Measurements from ENCODE around the gene TMEM94. TPM values are rescaled to one million over a fixed set of nuclear protein-coding genes. Genes with fewer than 3 reads are reported as not detected.

Gene TMEM94
- total and polyA plus RNA-seq, 2 of the 8 experiments (the other 6 are each of a cell fraction or from before 2014, with no cell fraction given), result 54.8 to 69.9 TPM

DNA sequence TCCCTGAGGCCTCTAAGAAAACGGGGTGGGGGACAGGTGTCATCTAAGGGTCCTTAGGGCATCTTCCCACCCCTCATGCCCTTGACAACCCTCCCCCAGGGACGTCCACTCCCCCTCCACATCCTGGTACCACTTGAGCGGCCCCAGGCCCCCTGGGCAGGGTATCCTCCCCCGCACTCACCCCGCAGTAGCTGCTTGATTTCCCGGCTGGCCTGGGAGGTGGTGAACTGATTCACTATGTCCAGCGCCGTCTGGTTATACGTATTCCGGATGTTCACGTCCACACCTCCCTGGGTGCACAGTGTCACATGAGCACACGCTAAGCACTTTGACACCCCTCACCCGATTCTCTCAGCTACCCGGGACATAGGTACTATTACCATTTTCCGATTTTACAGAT lies 49.2 kb downstream of the TMEM94 start:
- no peak overlapping the region for H2BK120ac ChIP-seq (replicated peaks; ENCODE audit: low read depth, low read length)
- CTCF ChIA-PET (ENCODE audit: partially characterized antibody), result interaction anchor here (0.9 to 8.2 kb wide), 20 partner anchors 8 to 240 kb away, joined by 3 to 67 read pairs (median 6); partner anchors contain the start of genes TMEM94 and TSEN54
- POLR2A ChIA-PET (ENCODE audit: partially characterized antibody), result interaction anchor here (1.2 to 1.7 kb wide), 3 partner anchors 8 to 9 kb away, joined by 3 to 7 read pairs (median 5); no protein-coding TSS in a partner anchor
- TF ChIP-seq MAFK (IDR thresholded peaks at IDR 0.05; ENCODE audit: low read depth, low read length) (no peak), RNF2 (IDR thresholded peaks at IDR 0.05; ENCODE audit: borderline replicate concordance, low read depth, low read length, missing control alignments, poor library complexity, severe bottlenecking) (no peak), BACH1 (IDR thresholded peaks at IDR 0.05; ENCODE audit: low read length) (no peak), PHF8 (conservative IDR thresholded peaks at IDR 0.05; ENCODE audit: low read depth, low read length) (no peak), RFX5 (IDR thresholded peaks at IDR 0.05; ENCODE audit: borderline replicate concordance, low read depth, low read length) (no peak), SIN3A (conservative IDR thresholded peaks at IDR 0.05 in 1 of 2, IDR thresholded peaks at IDR 0.05 in 1 of 2; ENCODE audit: low read depth in 1 of 2, low read length in 2 of 2) (no peak)

More for the DNA sequence above, 49.2 kb downstream of the TMEM94 start:
- Histone ChIP-seq H3K23ac (ENCODE audit: insufficient read length) (no peak overlapping the region), H2AFZ (ENCODE audit: low read length) (no peak overlapping the region), H3K9me3 (ENCODE audit: insufficient read depth in 2 of 2, low read depth in 1 of 2, low read length in 1 of 2) (no peaks in the 10 kb centered on the region), H3K4me3 (ENCODE audit: extremely low read depth in 1 of 4, insufficient read depth in 2 of 4, low read depth in 3 of 4, low read length in 4 of 4) (no peak overlapping the region), H2BK20ac (ENCODE audit: low read length) (no peak overlapping the region), H3K4me2 (ENCODE audit: insufficient read depth in 1 of 2, low read depth in 2 of 2, low read length in 2 of 2) (no peak overlapping the region), H4K5ac (ENCODE audit: insufficient read length, low read depth, low read length) (no peak overlapping the region), H3K79me1 (ENCODE audit: low read depth, low read length) (no peaks in the 10 kb centered on the region), H3K56ac (replicated peaks; ENCODE audit: insufficient read length, low read depth, low read length) (no peak overlapping the region), H2AK5ac (ENCODE audit: low read depth, low read length) (no peak overlapping the region), H4K8ac (ENCODE audit: extremely low read depth, insufficient read depth, low read length) (no peak overlapping the region), H3K4ac (replicated peaks; ENCODE audit: insufficient read length, low read depth, low read length) (no peak overlapping the region), H4K20me1 (replicated peaks in 1 of 2; ENCODE audit: control insufficient read depth in 1 of 2, insufficient read depth in 2 of 2, low read length in 2 of 2) (peaks cover 2 to 20% of the 10 kb centered on the region in 2 experiments), H2BK15ac (ENCODE audit: low read length) (no peak overlapping the region), H3K27ac (ENCODE audit: low read depth, low read length) (no peak overlapping the region), H3K27me3 (replicated peaks in 1 of 4; ENCODE audit: control insufficient read depth in 3 of 4, extremely low read depth in 1 of 4, insufficient read depth in 3 of 4, low read length in 3 of 4) (no peaks in the 10 kb centered on the region), H2BK5ac (ENCODE audit: low read depth, low read length) (no peak overlapping the region), H3K36me3 (ENCODE audit: control insufficient read depth in 2 of 4, insufficient read depth in 4 of 4, low read length in 3 of 4) (peaks cover 2 to 14% (median 9%) of the 10 kb centered on the region in 4 experiments; a peak in 4 of 8 replicates), H3K9ac (replicated peaks in 1 of 4; ENCODE audit: extremely low read depth in 1 of 4, low read depth in 3 of 4, low read length in 3 of 4) (no peak overlapping the region), H2BK12ac (ENCODE audit: low read depth, low read length) (no peak overlapping the region), H3K79me2 (ENCODE audit: control insufficient read depth in 1 of 2, insufficient read depth in 2 of 2, low read length in 2 of 2) (no peaks in the 10 kb centered on the region), H3K23me2 (ENCODE audit: low read depth, low read length) (no peaks in the 10 kb centered on the region), H4K91ac (replicated peaks; ENCODE audit: insufficient read length, low read length) (no peak overlapping the region), H3K14ac (ENCODE audit: insufficient read length) (no peak overlapping the region), H3K18ac (ENCODE audit: extremely low read depth, low read length) (no peak overlapping the region), H3K4me1 (replicated peaks in 1 of 4; ENCODE audit: control insufficient read depth in 3 of 4, insufficient read depth in 4 of 4, low read length in 3 of 4) (peaks cover 0 to 2% (median 0%) of the 10 kb centered on the region in 4 experiments; a peak in 1 of 7 replicates)
- FAIRE-seq (no peak), DNase-seq (ENCODE audit: low read depth in 1 of 2, low spot score in 2 of 2) (no peak)
- 99% methylated on average over 13 of the region's 15 CpGs; no CpG with 5 or more reads in 1 of the 2 experiments for WGBS, 2 experiments (ENCODE audit: extremely low coverage in 1 of 2, insufficient coverage in 1 of 2, insufficient read length in 1 of 2, insufficient replicate concordance in 2 of 2, low coverage in 1 of 2, low lambda C conversion rate in 2 of 2, missing lambda C conversion rate in 1 of 2)

Data from H1 (cell line).